Stomach (tissue), 4 donors: ENCODE data around the gene PRELID3B.

ENCODE experiments used
- CTCF ChIP-seq, 7 experiments: fragments of 450-650 bp in 4 of 7; fragments of 200-600 bp in 3 of 7; sonication (generic) in 3 of 7; IDR thresholded peaks; one replicate each; pipeline ENCODE4 v1.5.1; 2016 to 2019; ENCODE audit warnings: antibody characterized with exemption in 7 of 7, control low read depth in 2 of 7, mild to moderate bottlenecking in 1 of 7
- POLR2A ChIP-seq, 4 donors: fragments of 450-650 bp; IDR thresholded peaks; one replicate each; pipeline ENCODE4 v1.6.1; 2016; ENCODE audit warnings: antibody characterized with exemption in 4 of 4, control low read depth in 2 of 4, mild to moderate bottlenecking in 1 of 4, moderate library complexity in 1 of 4

GRCh38 chr20:59015411-59015810 is 27.2 kb downstream of the PRELID3B start:
- TF ChIP-seq CTCF (IDR thresholded peaks at IDR 0.05) (no peak), POLR2A (IDR thresholded peaks at IDR 0.05) (no peak)
